ENCODE data around the gene FAM114A1.

- no peak for TF ChIP-seq CTCF (IDR thresholded peaks at IDR 0.05)
- TF ChIP-seq POLR2A (IDR thresholded peaks at IDR 0.05), result no peak
- TF ChIP-seq POLR2AphosphoS5 (IDR thresholded peaks at IDR 0.05; ENCODE audit: insufficient read depth in 1 of 2, low read depth in 1 of 2), result no peak
These were observed 21.6 kb upstream of the FAM114A1 start for GRCh38 chr4:38846015-38846414.
